Measurements from ENCODE around the gene STMP1. TPM values are rescaled to one million over a fixed set of nuclear protein-coding genes. Genes with fewer than 3 reads are reported as not detected.

Gene STMP1
- polyA plus RNA-seq, 2 of the 4 experiments (the other 2 are of a cell fraction) = 33.0 to 35.5 TPM

DNA sequence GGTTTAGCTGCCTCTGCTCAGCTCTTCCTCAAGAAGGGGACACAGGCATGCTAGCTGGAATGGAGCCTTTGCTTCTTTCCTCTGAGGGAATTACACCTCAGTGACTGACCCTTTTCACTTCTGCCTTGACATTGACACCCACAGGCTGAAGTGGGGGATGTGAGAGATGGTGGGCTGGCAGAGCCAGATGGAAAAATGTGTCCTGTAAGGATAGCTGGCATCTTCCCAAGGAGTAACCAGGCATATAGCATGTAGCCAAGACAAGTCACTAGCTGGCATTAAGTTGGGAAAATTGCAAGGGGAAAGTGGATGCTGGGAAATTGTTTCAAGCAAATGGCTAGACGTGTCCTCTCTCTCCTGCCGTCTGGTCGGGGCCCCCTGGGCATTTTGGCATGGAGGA is 19.9 kb downstream of the STMP1 start:
- Histone ChIP-seq H3K4me2 (no peak overlapping the region), H3K9me3 (no peaks in the 10 kb centered on the region), H3K4me1 (no peaks in the 10 kb centered on the region), H3K4me3 (no peak overlapping the region), H3K27ac (no peak overlapping the region)
- TF ChIP-seq CHD2 (IDR thresholded peaks at IDR 0.05; ENCODE audit: low read length, partially characterized antibody) (no peak), RFX5 (IDR thresholded peaks at IDR 0.05) (no peak), BHLHE40 (IDR thresholded peaks at IDR 0.05; ENCODE audit: low read depth, low read length) (no peak), USF2 (IDR thresholded peaks at IDR 0.05) (no peak), CHD4 (IDR thresholded peaks at IDR 0.05; ENCODE audit: borderline replicate concordance) (no peak), NR3C1 (IDR thresholded peaks at IDR 0.05) (no peak), CTCF (IDR thresholded peaks at IDR 0.05) (no peak), GATA3 (IDR thresholded peaks at IDR 0.05; ENCODE audit: borderline replicate concordance) (no peak), ELK1 (IDR thresholded peaks at IDR 0.05; ENCODE audit: low read depth, low read length) (no peak), TP53 (CRISPR knock-in tag; IDR thresholded peaks at IDR 0.05) (no peak), HDAC2 (IDR thresholded peaks at IDR 0.05) (no peak), HEYL (CRISPR knock-in tag; IDR thresholded peaks at IDR 0.05) (no peak), HMGXB4 (CRISPR knock-in tag; IDR thresholded peaks at IDR 0.05; ENCODE audit: borderline replicate concordance) (no peak), EHMT2 (IDR thresholded peaks at IDR 0.05; ENCODE audit: low read depth) (no peak), RAD21 (conservative IDR thresholded peaks at IDR 0.05 in 1 of 2, IDR thresholded peaks at IDR 0.05 in 1 of 2) (no peak), ATOH8 (CRISPR knock-in tag; IDR thresholded peaks at IDR 0.05; ENCODE audit: low read depth) (no peak), FOXS1 (CRISPR knock-in tag; IDR thresholded peaks at IDR 0.05) (no peak), KDM5A (IDR thresholded peaks at IDR 0.05) (no peak), CBX8 (IDR thresholded peaks at IDR 0.05) (no peak)
- DNase-seq (ENCODE audit: low read depth in 1 of 2, low spot score in 1 of 2) (no peak), FAIRE-seq (no peak), ATAC-seq (no peak)
- 90% methylated on average over 3 of the region's 3 CpGs for WGBS (ENCODE audit: missing lambda C conversion rate)
- ChIA-PET CTCF (interaction anchor here (0.6 to 1.2 kb wide), 3 partner anchors 29 to 432 kb away, joined by 3 to 5 read pairs (median 4); no protein-coding TSS in a partner anchor), POLR2A (interaction anchor here (1.3 kb wide), 1 partner anchor 9 kb away, joined by 4 read pairs; no protein-coding TSS in a partner anchor)

DNA sequence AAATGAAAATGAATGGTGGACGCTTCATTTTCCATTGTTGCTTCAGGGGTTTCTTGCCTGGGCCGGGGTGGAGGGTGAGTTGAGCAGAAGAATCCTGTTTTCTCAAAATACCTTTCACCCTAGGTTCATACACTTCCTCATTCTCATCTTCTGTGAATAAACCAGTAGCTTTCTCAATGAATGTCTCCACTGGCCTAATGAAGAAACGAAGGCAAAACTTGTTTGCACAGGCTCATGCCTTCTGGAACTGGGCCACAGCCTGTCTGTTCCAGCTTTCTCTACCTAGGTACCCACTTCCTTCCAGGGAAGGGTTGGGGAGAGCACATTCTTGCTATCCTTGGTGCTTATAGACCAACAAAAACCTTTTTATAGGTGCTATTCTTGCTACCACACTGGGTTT is 21.3 kb downstream of the STMP1 start:
- FAIRE-seq = no peak
- H3K4me1 ChIP-seq = no peaks in the 10 kb centered on the region
- ChIA-PET POLR2A (interaction anchor here (1.4 kb wide), 1 partner anchor 21 kb away, joined by 5 read pairs; the partner anchor contains the start of gene STMP1), CTCF (interaction anchor here (0.9 to 3.5 kb wide), 2 partner anchors 11 to 27 kb away, joined by 3 to 25 read pairs; no protein-coding TSS in a partner anchor)
- H3K9me3 ChIP-seq = no peaks in the 10 kb centered on the region
- DNase-seq (ENCODE audit: low read depth in 1 of 2, low spot score in 1 of 2) = no peak
- no peak overlapping the region for H3K4me3 ChIP-seq
- 94% methylated on average over 3 of the region's 3 CpGs for WGBS (ENCODE audit: missing lambda C conversion rate)
- H3K4me2 ChIP-seq = no peak overlapping the region
- ATAC-seq = no peak
- H3K27ac ChIP-seq = no peak overlapping the region
- TF ChIP-seq CHD4 (IDR thresholded peaks at IDR 0.05; ENCODE audit: borderline replicate concordance) = no peak
- no peak for TF ChIP-seq NR3C1 (IDR thresholded peaks at IDR 0.05)
- no peak for TF ChIP-seq CBX8 (IDR thresholded peaks at IDR 0.05)
- TF ChIP-seq REST (IDR thresholded peaks at IDR 0.05) = no peak
- TF ChIP-seq HOXA7 (CRISPR knock-in tag; IDR thresholded peaks at IDR 0.05) = no peak
- no peak for TF ChIP-seq HMGXB4 (CRISPR knock-in tag; IDR thresholded peaks at IDR 0.05; ENCODE audit: borderline replicate concordance)
- TF ChIP-seq RAD21 (conservative IDR thresholded peaks at IDR 0.05 in 1 of 2, IDR thresholded peaks at IDR 0.05 in 1 of 2) = no peak
- no peak for TF ChIP-seq HDAC2 (IDR thresholded peaks at IDR 0.05)
- TF ChIP-seq RCOR1 (IDR thresholded peaks at IDR 0.05; ENCODE audit: low read depth, low read length) = no peak
- TF ChIP-seq SREBF2 (IDR thresholded peaks at IDR 0.05) = no peak
- no peak for TF ChIP-seq POLR2A (IDR thresholded peaks at IDR 0.05; ENCODE audit: low read length)
- no peak for TF ChIP-seq ZC3H11A (IDR thresholded peaks at IDR 0.05)

All from A549 (cell line).